H1 (cell line): Measurements from ENCODE around the gene SLC19A1. TPM values are rescaled to one million over a fixed set of nuclear protein-coding genes. Genes with fewer than 3 reads are reported as not detected.

Source experiments
- CTCF ChIA-PET: fragments of 300-600 bp; sonication (Branson Sonifier 250); formaldehyde crosslinking; loops from one replicate; lab custom pipeline; 2021; ENCODE audit not compliant: partially characterized antibody; lab: Charles Lee
- POLR2A ChIA-PET: fragments of 300-600 bp; sonication (Branson Sonifier 250); formaldehyde crosslinking; loops from one replicate; lab custom pipeline; 2021; ENCODE audit warnings: inconsistent platforms; ENCODE audit not compliant: partially characterized antibody; lab: Charles Lee
- DNase-seq, 2 experiments: peaks; one replicate each; pipeline versions ENCODE4 v3.0.0 to v3.0.0-alpha.2; 2010 to 2022; ENCODE audit warnings: low spot score in 2 of 2, low read depth in 1 of 2, mixed read lengths in 1 of 2
- FAIRE-seq: peaks from 2 replicates; lab custom pipeline; 2011; peaks lifted over from hg19 to GRCh38; lab: Jason Lieb, UNC
- H2AFZ ChIP-seq: 2 replicates; pipeline ENCODE4 v1.8.1; 2012; ENCODE audit warnings: low read length, inconsistent platforms
- H2AK5ac ChIP-seq: 2 replicates; pipeline ENCODE4 v1.6.1; 2013; ENCODE audit warnings: low read depth, low read length
- H2BK120ac ChIP-seq: replicated peaks from 2 replicates; pipeline ENCODE3; 2013; ENCODE audit warnings: low read depth, low read length, inconsistent platforms
- H2BK12ac ChIP-seq: 2 replicates; pipeline ENCODE4 v1.6.1; 2013; ENCODE audit warnings: low read depth, low read length
- H2BK15ac ChIP-seq: 2 replicates; pipeline ENCODE4 v1.6.1; 2013; ENCODE audit warnings: low read length
- H2BK20ac ChIP-seq: 2 replicates; pipeline ENCODE4 v1.6.1; 2013; ENCODE audit warnings: low read length
- H2BK5ac ChIP-seq: 2 replicates; pipeline ENCODE4 v1.6.1; 2013; ENCODE audit warnings: low read depth, low read length
- H3K14ac ChIP-seq: 2 replicates; pipeline ENCODE4 v1.6.1; 2013; ENCODE audit warnings: inconsistent platforms; ENCODE audit not compliant: insufficient read length
- H3K18ac ChIP-seq: 2 replicates; pipeline ENCODE4 v1.6.1; 2013; ENCODE audit warnings: low read length; ENCODE audit errors: extremely low read depth
- H3K23ac ChIP-seq: 2 replicates; pipeline ENCODE4 v1.6.1; 2013; ENCODE audit warnings: inconsistent platforms; ENCODE audit not compliant: insufficient read length
- H3K23me2 ChIP-seq: 2 replicates; pipeline ENCODE4 v1.6.1; 2013; ENCODE audit warnings: low read depth, low read length
- H3K27ac ChIP-seq: 2 replicates; pipeline ENCODE4 v1.6.1; 2011; ENCODE audit warnings: low read depth, low read length, inconsistent platforms
- H3K27me3 ChIP-seq, 4 experiments: replicated peaks in 1 of 4; 1 replicate in 1 of 4; 2 replicates in 3 of 4; pipeline versions ENCODE4 v1.6.1 to v1.8.1; 2011 to 2013; ENCODE audit warnings: low read length in 3 of 4, mild to moderate bottlenecking in 3 of 4, inconsistent platforms in 2 of 4, mixed read lengths in 2 of 4, moderate library complexity in 1 of 4; ENCODE audit not compliant: control insufficient read depth in 3 of 4, insufficient read depth in 3 of 4; ENCODE audit errors: extremely low read depth in 1 of 4
- H3K36me3 ChIP-seq, 4 experiments: 2 replicates each; pipeline versions ENCODE4 v1.6.1 to v1.8.1; 2011 to 2013; ENCODE audit warnings: mild to moderate bottlenecking in 4 of 4, low read length in 3 of 4, moderate library complexity in 2 of 4, control low read depth in 1 of 4, inconsistent platforms in 1 of 4; ENCODE audit not compliant: insufficient read depth in 4 of 4, control insufficient read depth in 2 of 4
- H3K4ac ChIP-seq: replicated peaks from 2 replicates; pipeline ENCODE3; 2013; ENCODE audit warnings: low read length, low read depth, mixed read lengths, inconsistent platforms; ENCODE audit not compliant: insufficient read length
- H3K4me1 ChIP-seq, 4 experiments: replicated peaks in 1 of 4; 1 replicate in 1 of 4; 2 replicates in 3 of 4; pipeline versions ENCODE4 v1.6.1 to v1.8.1; 2011 to 2013; ENCODE audit warnings: low read length in 3 of 4, inconsistent platforms in 2 of 4, mixed read lengths in 1 of 4; ENCODE audit not compliant: insufficient read depth in 4 of 4, control insufficient read depth in 3 of 4
- H3K4me2 ChIP-seq, 2 experiments: 2 replicates each; pipeline versions ENCODE4 v1.6.1 to v1.8.1; 2011 to 2013; ENCODE audit warnings: low read depth in 2 of 2, low read length in 2 of 2, control low read depth in 1 of 2, inconsistent platforms in 1 of 2, mild to moderate bottlenecking in 1 of 2; ENCODE audit not compliant: insufficient read depth in 1 of 2
- H3K4me3 ChIP-seq, 4 experiments: fragments of 200-600, 300-600 bp in 1 of 4; sonication (generic), shearing (Covaris generic), sonication (Bioruptor Twin) in 1 of 4; 2 replicates each; pipeline versions ENCODE4 v1.5.1 to v1.8.1; 2011 to 2016; ENCODE audit warnings: low read length in 4 of 4, low read depth in 3 of 4, control low read depth in 2 of 4, inconsistent platforms in 2 of 4, mild to moderate bottlenecking in 2 of 4, mixed read lengths in 1 of 4, moderate library complexity in 1 of 4; ENCODE audit not compliant: insufficient read depth in 2 of 4; ENCODE audit errors: extremely low read depth in 1 of 4
- H3K56ac ChIP-seq: replicated peaks from 2 replicates; pipeline ENCODE3; 2013; ENCODE audit warnings: low read depth, mild to moderate bottlenecking, mixed read lengths, low read length, inconsistent platforms; ENCODE audit not compliant: insufficient read length
- H3K79me1 ChIP-seq: 2 replicates; pipeline ENCODE4 v1.6.1; 2013; ENCODE audit warnings: low read depth, low read length, control low read depth
- H3K79me2 ChIP-seq, 2 experiments: 2 replicates each; pipeline versions ENCODE4 v1.6.1 to v1.8.1; 2012 to 2013; ENCODE audit warnings: low read length in 2 of 2, mild to moderate bottlenecking in 2 of 2, inconsistent platforms in 1 of 2; ENCODE audit not compliant: insufficient read depth in 2 of 2, control insufficient read depth in 1 of 2
- H3K9ac ChIP-seq, 4 experiments: replicated peaks in 1 of 4; 1 replicate in 1 of 4; 2 replicates in 3 of 4; pipeline versions ENCODE4 v1.6.1 to v1.8.1; 2011 to 2013; ENCODE audit warnings: low read depth in 3 of 4, low read length in 3 of 4, control low read depth in 2 of 4, mild to moderate bottlenecking in 2 of 4, moderate library complexity in 2 of 4, inconsistent platforms in 1 of 4; ENCODE audit errors: extremely low read depth in 1 of 4
- H3K9me3 ChIP-seq, 2 experiments: 2 replicates each; pipeline versions ENCODE4 v1.6.1 to v1.8.1; 2012 to 2013; ENCODE audit warnings: mild to moderate bottlenecking in 2 of 2, moderate library complexity in 2 of 2, control low read depth in 1 of 2, inconsistent platforms in 1 of 2, low read depth in 1 of 2, low read length in 1 of 2, mixed read lengths in 1 of 2; ENCODE audit not compliant: insufficient read depth in 2 of 2
- H4K20me1 ChIP-seq, 2 experiments: replicated peaks in 1 of 2; 2 replicates each; pipeline versions ENCODE3 to v1.8.1; 2011 to 2013; ENCODE audit warnings: inconsistent platforms in 2 of 2, low read length in 2 of 2, mild to moderate bottlenecking in 1 of 2; ENCODE audit not compliant: insufficient read depth in 2 of 2, control insufficient read depth in 1 of 2
- H4K5ac ChIP-seq: 2 replicates; pipeline ENCODE4 v1.6.1; 2013; ENCODE audit warnings: low read length, low read depth, mixed read lengths, inconsistent platforms; ENCODE audit not compliant: insufficient read length
- H4K8ac ChIP-seq: 2 replicates; pipeline ENCODE4 v1.8.0; 2013; ENCODE audit warnings: mild to moderate bottlenecking, moderate library complexity, low read length, inconsistent platforms; ENCODE audit not compliant: insufficient read depth; ENCODE audit errors: extremely low read depth
- H4K91ac ChIP-seq: replicated peaks from 2 replicates; pipeline ENCODE3; 2013; ENCODE audit warnings: low read length, mixed read lengths, inconsistent platforms; ENCODE audit not compliant: insufficient read length
- POLR2A ChIP-seq, 2 experiments: IDR thresholded peaks; 1 replicate in 1 of 2; 2 replicates in 1 of 2; pipeline ENCODE4 v1.6.1; 2011; ENCODE audit warnings: low read depth in 2 of 2, low read length in 2 of 2, mild to moderate bottlenecking in 2 of 2; ENCODE audit errors: control extremely low read depth in 1 of 2
- POLR2AphosphoS5 ChIP-seq: IDR thresholded peaks from 2 replicates; pipeline ENCODE4 v1.6.1; 2011; ENCODE audit warnings: low read depth, low read length
- RBBP5 ChIP-seq: IDR thresholded peaks from 2 replicates; pipeline ENCODE4 v1.7.1; 2012; ENCODE audit warnings: low read depth, mild to moderate bottlenecking, inconsistent platforms, low read length, moderate library complexity, borderline replicate concordance
- WGBS, 2 experiments: shearing (Covaris generic) in 1 of 2; methylation state at CpG; one replicate each; pipeline versions ENCODE4 v1.1.6 to v1.1.7; 2013 to 2015; ENCODE audit warnings: low lambda C conversion rate in 2 of 2, mixed read lengths in 2 of 2, inconsistent platforms in 1 of 2, low coverage in 1 of 2, missing lambda C conversion rate in 1 of 2; ENCODE audit not compliant: insufficient replicate concordance in 2 of 2, insufficient coverage in 1 of 2, insufficient read length in 1 of 2; ENCODE audit errors: extremely low coverage in 1 of 2, missing lambda C conversion rate in 1 of 2; 5-methylcytosine and 5-hydroxymethylcytosine counted together
- polyA plus RNA-seq, 7 experiments: library from polyadenylated mRNA; depleted of rRNA in 3 of 7; stranded (reverse) in 5 of 7; unstranded in 2 of 7; fragments of >200 nt in 5 of 7; fragments of 200-250 nt in 2 of 7; gene quantifications; 1 replicate in 5 of 7; 2 replicates in 1 of 7; 4 replicates in 1 of 7; pipeline versions ENCODE4 v1.2.1 to v1.2.3, GENCODE V29; 2011 to 2013; ENCODE audit warnings: missing spikeins in 2 of 7, mixed read lengths in 2 of 7
- total RNA-seq: library from RNA; stranded (reverse); fragmentation: NEBNext Ultra II Directional; extraction: Animal tissue kit (Norgen Biotek cat#: 25700); gene quantifications from 2 replicates; pipeline ENCODE4 v1.2.1, GENCODE V29; 2021

Gene SLC19A1
- total and polyA plus RNA-seq, 2 of the 8 experiments (the other 6 are each of a cell fraction or from before 2014, with no cell fraction given) = 31.6 to 43.8 TPM

DNA sequence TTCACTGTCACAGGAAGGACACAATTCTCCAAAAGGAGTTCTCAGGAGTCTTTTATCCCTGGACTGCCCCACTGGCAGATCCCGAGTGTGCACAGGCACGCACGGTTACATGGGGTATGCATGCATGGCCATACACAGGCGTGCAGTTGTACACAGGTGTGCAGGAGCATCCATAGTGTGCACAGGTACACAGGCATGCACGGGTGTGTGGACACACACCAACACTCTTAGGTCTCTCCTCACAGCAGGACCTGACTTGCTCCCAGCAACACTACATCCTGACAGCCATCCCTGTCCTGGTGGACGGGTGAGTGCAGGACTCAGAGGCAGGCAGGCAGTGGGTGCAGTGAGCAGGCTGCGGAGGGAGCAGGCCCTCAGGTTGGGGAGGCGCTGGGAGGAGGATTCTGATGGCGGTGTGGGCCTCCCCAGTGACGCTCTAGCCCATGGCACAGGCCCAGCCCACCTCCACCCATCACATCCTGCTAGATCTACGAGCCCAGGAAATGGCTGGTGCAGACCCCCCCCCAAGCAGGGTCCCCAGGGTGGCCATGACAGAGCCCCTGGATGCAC lies 28.4 kb downstream of the SLC19A1 start:
- no peak overlapping the region for H4K5ac ChIP-seq
- no peak overlapping the region for H2BK15ac ChIP-seq
- no peak overlapping the region for H3K18ac ChIP-seq
- H3K4me1 ChIP-seq = no peaks in the 10 kb centered on the region
- peaks cover 8 to 23% of the 10 kb centered on the region in 2 experiments for H4K20me1 ChIP-seq
- H3K27me3 ChIP-seq = no peaks in the 10 kb centered on the region
- H3K79me2 ChIP-seq = no peaks in the 10 kb centered on the region
- no peak overlapping the region for H2BK20ac ChIP-seq
- H2BK5ac ChIP-seq = no peak overlapping the region
- no peak overlapping the region for H3K27ac ChIP-seq
- H3K23ac ChIP-seq = no peak overlapping the region
- FAIRE-seq = no peak
- no peak overlapping the region for H4K91ac ChIP-seq
- H3K14ac ChIP-seq = no peak overlapping the region
- 0 out of 3 replicates have a peak, but pooled peaks of 1 of the 2 experiments have one; percentile 48 for TF ChIP-seq POLR2A (IDR thresholded peaks at IDR 0.05; ENCODE audit: control extremely low read depth in 1 of 2, low read depth in 2 of 2, low read length in 2 of 2)
- no peak for TF ChIP-seq RBBP5
- peak; percentile 87 for TF ChIP-seq POLR2AphosphoS5
- no peak for DNase-seq
- H2BK120ac ChIP-seq = no peak overlapping the region
- H4K8ac ChIP-seq = peak overlapping the region; percentile 85; the same call in 1 of the 2 replicates
- no peaks in the 10 kb centered on the region for H3K79me1 ChIP-seq
- H3K9ac ChIP-seq = no peak overlapping the region
- no peak overlapping the region for H2AK5ac ChIP-seq
- H3K4me2 ChIP-seq = no peak overlapping the region
- CTCF ChIA-PET = no interaction called here
- H2AFZ ChIP-seq = no peak overlapping the region
- H3K36me3 ChIP-seq = peaks cover 0 to 42% (median 13%) of the 10 kb centered on the region in 4 experiments; a peak in 6 of 8 replicates
- H3K56ac ChIP-seq = no peak overlapping the region
- H3K9me3 ChIP-seq = peaks cover 0 to 6% of the 10 kb centered on the region in 2 experiments; a peak in 2 of 4 replicates
- POLR2A ChIA-PET = interaction anchor here (1.4 to 2.4 kb wide), 3 partner anchors 8 to 42 kb away, joined by 3 to 10 read pairs (median 5); no protein-coding TSS in a partner anchor
- H3K23me2 ChIP-seq = no peaks in the 10 kb centered on the region; the same call in 1 of the 2 replicates
- H2BK12ac ChIP-seq = peak overlapping the region; percentile 35; the same call in 1 of the 2 replicates
- 90% methylated on average over 11 of the region's 11 CpGs; no CpG with 5 or more reads in 1 of the 2 experiments for WGBS, 2 experiments
- no peak overlapping the region for H3K4me3 ChIP-seq
- no peak overlapping the region for H3K4ac ChIP-seq
